Keratinocyte (primary cell): Measurements from ENCODE around the gene PLD1. TPM values are rescaled to one million over a fixed set of nuclear protein-coding genes. Genes with fewer than 3 reads are reported as not detected.

Experiments used
- DNase-seq: peaks from one replicate; pipeline ENCODE4 v3.0.0-alpha.2; 2011; ENCODE audit warnings: low read depth, missing footprints, low spot score
- FAIRE-seq: peaks from 2 replicates; lab custom pipeline; 2011; peaks lifted over from hg19 to GRCh38; lab: Jason Lieb, UNC
- H2AFZ ChIP-seq: 2 replicates; pipeline ENCODE4 v1.6.0; 2012; ENCODE audit warnings: low read length, control low read depth, inconsistent platforms; ENCODE audit not compliant: control insufficient read depth
- H3K27ac ChIP-seq: 2 replicates; pipeline ENCODE4 v1.5.1; 2011; ENCODE audit warnings: low read length; ENCODE audit not compliant: control insufficient read depth, insufficient read depth
- H3K27me3 ChIP-seq: 3 replicates; pipeline ENCODE4 v1.6.0; 2011; ENCODE audit warnings: low read length; ENCODE audit not compliant: control insufficient read depth, insufficient read depth; ENCODE audit errors: extremely low read depth
- H3K36me3 ChIP-seq, 2 experiments: 2 replicates in 1 of 2; 3 replicates in 1 of 2; pipeline ENCODE4 v1.5.1; 2011; ENCODE audit warnings: low read length in 2 of 2, mild to moderate bottlenecking in 1 of 2; ENCODE audit not compliant: control insufficient read depth in 2 of 2, insufficient read depth in 2 of 2; ENCODE audit errors: extremely low read depth in 1 of 2
- H3K4me1 ChIP-seq: 3 replicates; pipeline ENCODE4 v1.5.1; 2011; ENCODE audit warnings: low read length; ENCODE audit not compliant: control insufficient read depth, insufficient read depth; ENCODE audit errors: extremely low read depth
- H3K4me2 ChIP-seq: 3 replicates; pipeline ENCODE4 v1.6.0; 2011; ENCODE audit warnings: low read depth, low read length; ENCODE audit not compliant: control insufficient read depth, insufficient read depth; ENCODE audit errors: extremely low read depth
- H3K4me3 ChIP-seq, 3 experiments: fragments of 200-600 bp in 1 of 3; sonication (generic) in 1 of 3; 2 replicates in 2 of 3; 3 replicates in 1 of 3; pipeline ENCODE4 v1.5.1; 2011 to 2016; ENCODE audit warnings: low read length in 3 of 3, mild to moderate bottlenecking in 3 of 3, control low read depth in 2 of 3, inconsistent platforms in 1 of 3, low read depth in 1 of 3, mixed read lengths in 1 of 3, mixed run types in 1 of 3, moderate library complexity in 1 of 3; ENCODE audit not compliant: control insufficient read depth in 2 of 3, insufficient read depth in 2 of 3; ENCODE audit errors: extremely low read depth in 1 of 3
- H3K79me2 ChIP-seq: 2 replicates; pipeline ENCODE4 v1.6.0; 2012; ENCODE audit warnings: low read length; ENCODE audit not compliant: control insufficient read depth, insufficient read depth
- H3K9ac ChIP-seq: 3 replicates; pipeline ENCODE4 v1.6.0; 2011; ENCODE audit warnings: low read length; ENCODE audit not compliant: control insufficient read depth, insufficient read depth; ENCODE audit errors: extremely low read depth
- H3K9me1 ChIP-seq: 3 replicates; pipeline ENCODE4 v1.6.0; 2011; ENCODE audit warnings: low read length; ENCODE audit not compliant: control insufficient read depth, insufficient read depth; ENCODE audit errors: extremely low read depth
- H3K9me3 ChIP-seq: 2 replicates; pipeline ENCODE4 v1.5.1; 2012; ENCODE audit warnings: low read depth, low read length; ENCODE audit not compliant: control insufficient read depth
- H4K20me1 ChIP-seq: 3 replicates; pipeline ENCODE4 v1.6.0; 2011; ENCODE audit warnings: low read length; ENCODE audit not compliant: control insufficient read depth, insufficient read depth; ENCODE audit errors: extremely low read depth
- CTCF ChIP-seq, 3 experiments: IDR thresholded peaks in 1 of 3; conservative IDR thresholded peaks in 1 of 3; optimal IDR thresholded peaks in 1 of 3; 2 replicates in 2 of 3; 3 replicates in 1 of 3; pipeline versions ENCODE3 to v1.5.1; 2011; ENCODE audit warnings: low read length in 3 of 3, mild to moderate bottlenecking in 3 of 3, moderate library complexity in 2 of 3, control low read depth in 1 of 3, inconsistent platforms in 1 of 3; ENCODE audit not compliant: insufficient read depth in 2 of 3; ENCODE audit errors: extremely low read depth in 1 of 3
- EZH2 ChIP-seq: IDR thresholded peaks from one replicate; pipeline ENCODE4 v1.6.1; 2012; ENCODE audit warnings: inconsistent platforms, mild to moderate bottlenecking, low read length, moderate library complexity
- dilution Hi-C: fragments of 300-500 bp; cut with MboI; formaldehyde crosslinking; loops from one replicate; pipeline ENCODE4 v1.7.0; 2020; ENCODE audit warnings: low sequenced_read_pairs; ENCODE audit not compliant: extremely low pct_ligation_motif_present
- polyA plus RNA-seq, 5 experiments: library from polyadenylated mRNA; depleted of rRNA in 3 of 5; stranded (reverse) in 3 of 5; stranded (forward) in 1 of 5; unstranded in 1 of 5; fragments of >200 nt; gene quantifications; 1 replicate in 1 of 5; 2 replicates in 3 of 5; 3 replicates in 1 of 5; pipeline versions ENCODE4 v1.2.1 to v1.2.3, GENCODE V29; 2011 to 2012; ENCODE audit warnings: missing spikeins in 2 of 5, low read depth in 1 of 5, low replicate concordance in 1 of 5

Gene PLD1
- polyA plus RNA-seq, 1 donor (not counting 4 experiments of a cell fraction or from before 2014, with no cell fraction given), result 14.7 TPM

GRCh38 chr3:171835613-171836012 lies 25.3 kb upstream of the PLD1 start:
- TF ChIP-seq EZH2, result no peak
- TF ChIP-seq CTCF (optimal IDR thresholded peaks at IDR 0.05 in 1 of 3, IDR thresholded peaks at IDR 0.05 in 1 of 3, conservative IDR thresholded peaks at IDR 0.05 in 1 of 3; ENCODE audit: extremely low read depth in 1 of 3, insufficient read depth in 2 of 3, low read length in 3 of 3), result no peak
- Histone ChIP-seq H3K4me2 (no peak overlapping the region), H2AFZ (no peak overlapping the region), H3K9me1 (no peaks in the 10 kb centered on the region), H3K27ac (no peak overlapping the region), H3K4me3 (no peak overlapping the region), H3K27me3 (peaks cover 2% of the 10 kb centered on the region), H3K4me1 (no peaks in the 10 kb centered on the region), H4K20me1 (no peaks in the 10 kb centered on the region), H3K36me3 (no peaks in the 10 kb centered on the region), H3K9ac (no peak overlapping the region), H3K9me3 (no peaks in the 10 kb centered on the region), H3K79me2 (no peaks in the 10 kb centered on the region)
- FAIRE-seq (no peak), DNase-seq (no peak)
- dilution Hi-C loops, result no loop called here

DNA sequence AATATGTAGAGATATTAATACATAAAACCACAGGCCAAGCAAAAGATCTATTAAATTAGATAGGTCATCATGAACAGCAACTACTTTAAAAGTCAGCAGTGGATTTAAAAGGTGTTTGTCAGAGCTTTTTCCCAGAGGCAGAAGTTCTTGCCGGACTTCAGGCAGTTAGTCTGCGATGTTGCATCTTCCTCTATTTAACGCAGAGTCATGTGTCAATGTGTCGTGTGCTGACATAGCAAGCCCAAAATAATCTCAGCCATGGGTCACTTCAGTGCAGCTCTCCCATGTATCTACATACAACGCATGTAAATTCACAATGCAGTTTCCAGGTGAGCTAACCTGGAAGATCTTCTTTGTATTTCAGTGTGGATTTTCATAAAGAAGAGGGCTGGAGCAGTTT lies 24.8 kb upstream of the PLD1 start:
- Histone ChIP-seq H3K79me2 (no peaks in the 10 kb centered on the region), H3K27ac (no peak overlapping the region), H3K4me1 (no peaks in the 10 kb centered on the region), H3K4me2 (no peak overlapping the region), H3K9me3 (no peaks in the 10 kb centered on the region), H4K20me1 (no peaks in the 10 kb centered on the region), H2AFZ (no peak overlapping the region), H3K27me3 (peaks cover 2% of the 10 kb centered on the region), H3K4me3 (no peak overlapping the region), H3K9ac (no peak overlapping the region), H3K9me1 (no peaks in the 10 kb centered on the region), H3K36me3 (no peaks in the 10 kb centered on the region)
- no peak for FAIRE-seq
- dilution Hi-C loops, result no loop called here
- no peak for DNase-seq
- TF ChIP-seq CTCF (optimal IDR thresholded peaks at IDR 0.05 in 1 of 3, IDR thresholded peaks at IDR 0.05 in 1 of 3, conservative IDR thresholded peaks at IDR 0.05 in 1 of 3; ENCODE audit: extremely low read depth in 1 of 3, insufficient read depth in 2 of 3, low read length in 3 of 3) (no peak), EZH2 (no peak)
